22Rv1 (cell line): ENCODE data around the gene UCKL1.

Experiments
- H3K27ac ChIP-seq: fragments of 450-650 bp; 2 replicates; pipeline ENCODE4 v1.5.1; 2017
- ZFX ChIP-seq: fragments of 450-650 bp; IDR thresholded peaks from 2 replicates; pipeline ENCODE4 v1.6.1; 2017; ENCODE audit warnings: antibody characterized with exemption, borderline replicate concordance
- TF ChIP-seq, protein P1 (sequence below): fragments of 450-650 bp; IDR thresholded peaks from 2 replicates; pipeline ENCODE4 v1.5.1; 2017; ENCODE audit warnings: mild to moderate bottlenecking

UCKL1 gene

DNA sequence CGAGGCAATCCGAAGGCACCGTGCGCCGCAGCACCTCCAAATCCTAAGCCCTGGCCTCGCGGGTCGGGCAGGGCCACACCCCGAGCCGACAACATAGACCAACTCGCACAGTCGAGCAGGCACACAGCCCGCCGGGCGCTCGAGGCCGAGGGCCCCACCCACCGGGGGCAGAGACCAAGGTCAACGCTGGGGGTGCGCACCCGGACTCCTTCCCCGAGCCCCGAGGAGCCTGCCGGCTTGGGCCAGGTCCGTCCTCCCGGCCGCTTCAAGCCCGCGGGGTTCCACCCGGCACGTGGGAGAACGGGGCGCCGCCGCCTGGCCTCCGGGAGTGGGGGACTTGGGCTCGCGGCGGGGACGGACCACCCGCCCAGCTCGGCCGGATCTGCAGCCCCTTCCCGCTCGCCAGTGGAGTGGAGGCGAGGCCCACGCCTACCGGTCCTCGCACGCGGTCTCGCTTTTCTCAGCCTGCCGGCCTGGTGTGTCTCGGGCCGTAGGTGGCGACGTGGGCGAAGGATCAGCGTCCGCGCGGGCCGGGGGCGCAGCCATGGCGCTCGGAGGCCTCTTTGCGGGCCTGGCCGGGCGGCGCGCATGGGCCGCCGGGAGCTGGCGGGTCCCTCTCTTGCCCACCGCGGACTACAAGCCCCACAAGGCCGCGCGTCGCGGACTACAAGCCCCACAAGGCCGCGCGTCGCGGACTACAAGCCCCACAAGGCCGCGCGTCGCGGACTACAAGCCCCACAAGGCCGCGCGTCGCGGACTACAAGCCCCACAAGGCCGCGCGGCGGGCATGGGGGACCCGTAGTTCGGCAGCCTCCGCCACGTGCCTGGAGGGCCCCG, at the start of gene UCKL1:
UCKL1 (minus strand) TSS at position 590 of the 837 bp plus-strand sequence; CDS start at position 546, 44 bp downstream.
- TF ChIP-seq, protein P1, sequence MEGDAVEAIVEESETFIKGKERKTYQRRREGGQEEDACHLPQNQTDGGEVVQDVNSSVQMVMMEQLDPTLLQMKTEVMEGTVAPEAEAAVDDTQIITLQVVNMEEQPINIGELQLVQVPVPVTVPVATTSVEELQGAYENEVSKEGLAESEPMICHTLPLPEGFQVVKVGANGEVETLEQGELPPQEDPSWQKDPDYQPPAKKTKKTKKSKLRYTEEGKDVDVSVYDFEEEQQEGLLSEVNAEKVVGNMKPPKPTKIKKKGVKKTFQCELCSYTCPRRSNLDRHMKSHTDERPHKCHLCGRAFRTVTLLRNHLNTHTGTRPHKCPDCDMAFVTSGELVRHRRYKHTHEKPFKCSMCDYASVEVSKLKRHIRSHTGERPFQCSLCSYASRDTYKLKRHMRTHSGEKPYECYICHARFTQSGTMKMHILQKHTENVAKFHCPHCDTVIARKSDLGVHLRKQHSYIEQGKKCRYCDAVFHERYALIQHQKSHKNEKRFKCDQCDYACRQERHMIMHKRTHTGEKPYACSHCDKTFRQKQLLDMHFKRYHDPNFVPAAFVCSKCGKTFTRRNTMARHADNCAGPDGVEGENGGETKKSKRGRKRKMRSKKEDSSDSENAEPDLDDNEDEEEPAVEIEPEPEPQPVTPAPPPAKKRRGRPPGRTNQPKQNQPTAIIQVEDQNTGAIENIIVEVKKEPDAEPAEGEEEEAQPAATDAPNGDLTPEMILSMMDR, result no peak; the same call in 1 of the 2 replicates
- no peak for TF ChIP-seq ZFX
- peak within 1 kb of the TSS; percentile 89 for H3K27ac ChIP-seq

DNA sequence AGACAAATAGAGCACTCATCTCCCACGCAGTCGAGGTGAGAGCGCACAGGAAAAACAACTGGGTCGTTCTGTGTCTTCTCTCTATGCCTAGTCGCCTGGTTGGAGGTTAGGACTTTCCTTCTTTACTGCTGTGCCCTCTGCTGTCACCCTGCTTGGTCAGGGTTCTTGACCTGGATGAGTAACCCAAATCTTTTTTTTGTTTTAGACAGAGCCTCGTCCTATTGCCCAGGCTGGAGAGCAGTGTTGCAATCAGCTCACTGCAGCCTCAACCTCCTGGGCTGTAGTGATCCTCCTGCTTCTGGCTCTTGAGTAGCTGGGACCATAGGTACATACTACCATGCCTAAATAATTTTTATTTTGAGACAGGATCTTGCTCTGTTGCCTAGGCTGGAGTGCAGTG, 49.2 kb upstream of the UCKL1 start:
- TF ChIP-seq, protein P1, result no peak
- TF ChIP-seq ZFX, result no peak

DNA sequence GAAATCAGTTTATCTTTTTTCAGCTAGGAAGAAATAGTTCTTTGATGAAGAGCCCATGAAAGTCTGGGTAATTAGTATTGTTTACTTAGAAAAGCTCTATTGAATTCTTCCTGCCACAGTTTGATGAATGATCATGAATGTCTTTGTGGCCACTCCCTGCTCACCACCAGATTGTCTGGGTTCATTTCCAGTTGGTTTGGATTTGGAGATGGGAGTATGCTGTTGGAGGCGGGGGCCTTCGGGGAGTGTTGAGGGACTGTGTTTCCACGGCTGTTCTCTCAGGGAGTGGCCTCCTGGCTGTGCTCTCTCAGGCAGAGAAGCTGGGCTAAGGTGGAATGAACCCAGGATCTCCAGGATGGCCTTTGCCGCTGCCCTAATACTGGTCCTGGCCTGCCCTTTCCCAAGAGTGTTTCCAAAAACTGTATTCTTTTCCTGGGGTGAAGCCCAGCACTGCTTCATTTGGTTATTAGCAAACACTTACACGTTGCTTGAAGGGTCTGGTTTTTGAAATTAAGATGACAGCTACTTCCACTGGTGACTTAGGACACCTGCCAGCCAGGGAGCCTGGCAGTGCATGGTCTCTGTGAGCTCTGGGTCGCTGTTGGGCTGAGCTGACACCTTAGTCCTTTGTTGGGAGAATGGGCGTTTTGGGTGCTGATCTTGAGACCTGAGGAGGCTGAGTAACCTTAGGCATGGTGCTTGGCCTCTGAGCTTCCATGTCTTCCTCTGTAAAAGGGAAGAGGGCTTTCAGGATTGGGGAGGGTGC, 47.9 kb upstream of the UCKL1 start:
- no peak for TF ChIP-seq ZFX
- TF ChIP-seq, protein P1, result no peak
- no peak overlapping the region for H3K27ac ChIP-seq

More for the DNA sequence above, 49.2 kb upstream of the UCKL1 start:
- no peak overlapping the region for H3K27ac ChIP-seq

DNA sequence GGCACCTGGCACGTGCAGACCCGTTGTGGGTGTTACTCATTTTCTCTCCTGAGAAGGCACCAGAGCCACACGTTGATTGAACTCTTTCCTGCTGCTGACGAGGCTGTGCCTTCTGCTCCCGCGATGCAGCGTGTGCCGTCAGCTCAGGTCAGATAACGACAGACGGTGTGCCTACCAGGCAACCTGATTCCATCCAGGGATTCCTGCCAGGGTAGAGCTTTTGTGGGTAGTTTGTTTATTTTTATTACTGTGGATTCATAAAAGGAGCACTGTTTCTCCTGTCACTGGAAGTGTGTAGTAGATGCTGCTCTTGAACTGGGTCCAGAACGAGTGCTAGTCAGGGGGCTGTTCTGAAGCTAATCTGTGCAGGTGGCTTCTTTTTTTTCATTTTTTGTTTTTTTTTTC, 45.4 kb upstream of the UCKL1 start:
- no peak overlapping the region for H3K27ac ChIP-seq
- no peak for TF ChIP-seq ZFX
- TF ChIP-seq, protein P1, result no peak

DNA sequence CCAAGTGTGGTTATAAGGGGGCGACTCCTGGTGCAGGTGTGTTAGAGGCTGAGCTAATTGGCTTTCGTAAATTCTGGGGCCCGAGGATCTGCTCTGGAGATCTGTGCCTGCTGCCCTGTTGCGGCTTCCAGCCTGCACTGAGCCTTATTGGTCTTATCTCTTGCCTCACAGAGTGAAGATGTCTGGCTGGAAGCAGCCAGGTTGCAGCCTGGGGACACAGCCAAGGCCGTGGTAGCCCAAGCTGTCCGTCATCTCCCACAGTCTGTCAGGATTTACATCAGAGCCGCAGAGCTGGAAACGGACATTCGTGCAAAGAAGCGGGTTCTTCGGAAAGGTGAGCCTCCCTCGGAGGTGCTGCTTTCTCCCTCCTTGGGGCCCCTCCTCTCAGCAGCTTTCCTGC, 44.7 kb upstream of the UCKL1 start:
- H3K27ac ChIP-seq, result no peak overlapping the region
- no peak for TF ChIP-seq ZFX
- TF ChIP-seq, protein P1, result no peak

DNA sequence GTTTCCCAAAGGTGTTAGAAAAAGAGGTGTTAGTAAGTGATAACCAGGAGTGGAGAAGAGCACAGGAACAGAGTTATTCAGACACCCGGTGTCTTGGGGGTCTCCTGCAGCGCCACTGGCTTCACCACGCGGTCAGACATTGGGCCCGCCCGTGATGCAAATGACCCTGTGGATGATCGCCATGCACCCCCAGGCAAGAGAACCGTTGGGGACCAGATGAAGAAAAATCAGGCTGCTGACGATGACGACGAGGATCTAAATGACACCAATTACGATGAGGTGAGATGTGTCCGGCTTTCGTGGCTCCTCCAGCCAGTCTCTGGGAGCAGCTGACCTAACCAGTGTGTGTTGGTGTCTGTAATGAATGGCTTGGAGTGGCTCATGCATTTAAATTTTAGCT, 26.7 kb upstream of the UCKL1 start:
- H3K27ac ChIP-seq, result no peak overlapping the region
- TF ChIP-seq, protein P1, result no peak
- TF ChIP-seq ZFX, result no peak
